ENCODE results near the gene C3orf62. TPM values are rescaled to one million over a fixed set of nuclear protein-coding genes. Genes with fewer than 3 reads are reported as not detected.
A peak's percentile ranks its signal among the peaks of the same experiment; 100 is the strongest.

C3orf62 gene
- 0.50 and 2.1 TPM in 2 replicates for total RNA-seq (2014; rRNA removed; shearing (Covaris generic))

- peaks cover 14% of the 10 kb centered on the region for H3K4me1 ChIP-seq (replicated peaks)
- H3K27ac ChIP-seq, result peak within 1 kb of the TSS; percentile 77
- no peaks in the 10 kb centered on the region for H3K9me3 ChIP-seq (replicated peaks)
- peak; percentile 54 to 87 for DNase-seq (ENCODE audit: low read depth in 1 of 2, low spot score in 2 of 2)
- H3K36me3 ChIP-seq, result peaks cover 35% of the 10 kb centered on the region
- H3K4me3 ChIP-seq, result peak within 1 kb of the TSS; percentile 32
- H3K27me3 ChIP-seq (replicated peaks), result no peaks in the 10 kb centered on the region
These were observed at the start of gene C3orf62 for GRCh38 chr3:49276475-49277382. TSS of gene C3orf62 (minus strand) at chr3:49277232. CDS start at chr3:49276872, 360 bp downstream.

GRCh38 chr3:49324768-49325167 lies 47.7 kb upstream of the C3orf62 start:
- DNase-seq (ENCODE audit: low read depth in 1 of 2, low spot score in 2 of 2), result no peak
- Histone ChIP-seq H3K27me3 (replicated peaks) (no peaks in the 10 kb centered on the region), H3K36me3 (peaks cover 74% of the 10 kb centered on the region), H3K27ac (no peak overlapping the region), H3K4me3 (no peak overlapping the region), H3K4me1 (replicated peaks) (no peaks in the 10 kb centered on the region), H3K9me3 (replicated peaks) (no peaks in the 10 kb centered on the region)

GRCh38 chr3:49316696-49317457 lies 39.8 kb upstream of the C3orf62 start:
- no peak overlapping the region for H3K4me3 ChIP-seq
- H3K27ac ChIP-seq, result no peak overlapping the region
- no peaks in the 10 kb centered on the region for H3K27me3 ChIP-seq (replicated peaks)
- no peaks in the 10 kb centered on the region for H3K4me1 ChIP-seq (replicated peaks)
- H3K9me3 ChIP-seq (replicated peaks), result no peaks in the 10 kb centered on the region
- peaks cover 62% of the 10 kb centered on the region for H3K36me3 ChIP-seq
- DNase-seq (ENCODE audit: low read depth in 1 of 2, low spot score in 2 of 2), result no peak

GRCh38 chr3:49313896-49314688 lies 37.1 kb upstream of the C3orf62 start:
- Histone ChIP-seq H3K9me3 (replicated peaks) (no peaks in the 10 kb centered on the region), H3K4me3 (no peak overlapping the region), H3K27ac (no peak overlapping the region), H3K36me3 (peaks cover 58% of the 10 kb centered on the region), H3K4me1 (replicated peaks) (no peaks in the 10 kb centered on the region), H3K27me3 (replicated peaks) (no peaks in the 10 kb centered on the region)
- no peak for DNase-seq (ENCODE audit: low read depth in 1 of 2, low spot score in 2 of 2)

GRCh38 chr3:49311283-49311682 lies 34.3 kb upstream of the C3orf62 start:
- Histone ChIP-seq H3K4me1 (replicated peaks) (no peaks in the 10 kb centered on the region), H3K9me3 (replicated peaks) (no peaks in the 10 kb centered on the region), H3K36me3 (peaks cover 49% of the 10 kb centered on the region), H3K4me3 (no peak overlapping the region), H3K27ac (no peak overlapping the region), H3K27me3 (replicated peaks) (no peaks in the 10 kb centered on the region)
- DNase-seq (ENCODE audit: low read depth in 1 of 2, low spot score in 2 of 2), result no peak

- DNase-seq (ENCODE audit: low read depth in 1 of 2, low spot score in 2 of 2), result no peak
- H3K36me3 ChIP-seq, result peaks cover 46% of the 10 kb centered on the region
- no peaks in the 10 kb centered on the region for H3K9me3 ChIP-seq (replicated peaks)
- H3K4me1 ChIP-seq (replicated peaks), result no peaks in the 10 kb centered on the region
- no peak overlapping the region for H3K27ac ChIP-seq
- no peak overlapping the region for H3K4me3 ChIP-seq
- H3K27me3 ChIP-seq (replicated peaks), result no peaks in the 10 kb centered on the region
These were observed 33.6 kb upstream of the C3orf62 start for GRCh38 chr3:49310677-49311076.

- Histone ChIP-seq H3K27me3 (replicated peaks) (no peaks in the 10 kb centered on the region), H3K36me3 (peaks cover 42% of the 10 kb centered on the region), H3K4me3 (no peak overlapping the region), H3K4me1 (replicated peaks) (no peaks in the 10 kb centered on the region), H3K9me3 (replicated peaks) (no peaks in the 10 kb centered on the region), H3K27ac (no peak overlapping the region)
- DNase-seq (ENCODE audit: low read depth in 1 of 2, low spot score in 2 of 2), result no peak
These were observed 28.6 kb upstream of the C3orf62 start for GRCh38 chr3:49305608-49306007.

GRCh38 chr3:49302613-49303012 lies 25.6 kb upstream of the C3orf62 start:
- DNase-seq (ENCODE audit: low read depth in 1 of 2, low spot score in 2 of 2), result no peak
- Histone ChIP-seq H3K36me3 (peaks cover 61% of the 10 kb centered on the region), H3K27me3 (replicated peaks) (no peaks in the 10 kb centered on the region), H3K4me1 (replicated peaks) (no peaks in the 10 kb centered on the region), H3K9me3 (replicated peaks) (no peaks in the 10 kb centered on the region), H3K4me3 (no peak overlapping the region), H3K27ac (no peak overlapping the region)

GRCh38 chr3:49300595-49300994 lies 23.6 kb upstream of the C3orf62 start:
- Histone ChIP-seq H3K36me3 (peaks cover 69% of the 10 kb centered on the region), H3K27ac (no peak overlapping the region), H3K4me3 (no peak overlapping the region), H3K4me1 (replicated peaks) (no peaks in the 10 kb centered on the region), H3K27me3 (replicated peaks) (no peaks in the 10 kb centered on the region), H3K9me3 (replicated peaks) (no peaks in the 10 kb centered on the region)
- no peak for DNase-seq (ENCODE audit: low read depth in 1 of 2, low spot score in 2 of 2)

- Histone ChIP-seq H3K27me3 (replicated peaks) (no peaks in the 10 kb centered on the region), H3K9me3 (replicated peaks) (no peaks in the 10 kb centered on the region), H3K4me3 (no peak overlapping the region), H3K27ac (no peak overlapping the region), H3K36me3 (peaks cover 76% of the 10 kb centered on the region), H3K4me1 (replicated peaks) (no peaks in the 10 kb centered on the region)
- no peak for DNase-seq (ENCODE audit: low read depth in 1 of 2, low spot score in 2 of 2)
These were observed 21.5 kb upstream of the C3orf62 start for GRCh38 chr3:49298511-49298910.

GRCh38 chr3:49296781-49297411 lies 19.9 kb upstream of the C3orf62 start:
- DNase-seq (ENCODE audit: low read depth in 1 of 2, low spot score in 2 of 2), result no peak
- no peak overlapping the region for H3K27ac ChIP-seq
- no peaks in the 10 kb centered on the region for H3K9me3 ChIP-seq (replicated peaks)
- no peak overlapping the region for H3K4me3 ChIP-seq
- H3K36me3 ChIP-seq, result peaks cover 87% of the 10 kb centered on the region
- no peaks in the 10 kb centered on the region for H3K27me3 ChIP-seq (replicated peaks)
- no peaks in the 10 kb centered on the region for H3K4me1 ChIP-seq (replicated peaks)

- H3K9me3 ChIP-seq (replicated peaks), result no peaks in the 10 kb centered on the region
- no peaks in the 10 kb centered on the region for H3K27me3 ChIP-seq (replicated peaks)
- peak in 1 of 2 experiments; percentile 17 for DNase-seq (ENCODE audit: low read depth in 1 of 2, low spot score in 2 of 2)
- no peak overlapping the region for H3K27ac ChIP-seq
- H3K4me1 ChIP-seq (replicated peaks), result no peaks in the 10 kb centered on the region
- H3K4me3 ChIP-seq, result no peak overlapping the region
- H3K36me3 ChIP-seq, result peaks cover 80% of the 10 kb centered on the region
These were observed 18.5 kb upstream of the C3orf62 start for GRCh38 chr3:49295489-49296058.

GRCh38 chr3:49294343-49294742 lies 17.3 kb upstream of the C3orf62 start:
- Histone ChIP-seq H3K4me1 (replicated peaks) (no peaks in the 10 kb centered on the region), H3K4me3 (no peak overlapping the region), H3K27me3 (replicated peaks) (no peaks in the 10 kb centered on the region), H3K36me3 (peaks cover 77% of the 10 kb centered on the region), H3K9me3 (replicated peaks) (no peaks in the 10 kb centered on the region), H3K27ac (no peak overlapping the region)
- no peak for DNase-seq (ENCODE audit: low read depth in 1 of 2, low spot score in 2 of 2)

All from SJSA1 (cell line).